Measurements from ENCODE around the gene LCNL1. TPM values are rescaled to one million over a fixed set of nuclear protein-coding genes. Genes with fewer than 3 reads are reported as not detected.

The LCNL1 gene
- total RNA-seq, 1 donor from 2014 or later: not detected

GRCh38 chr9:137019891-137020683 lies 37.3 kb downstream of the LCNL1 start:
- Mint-ChIP-seq H3K36me3 (ENCODE audit: low read depth, unreplicated experiment) (no peaks in the 10 kb centered on the region), H3K4me3 (ENCODE audit: unreplicated experiment) (no peak overlapping the region), H3K4me1 (ENCODE audit: unreplicated experiment) (no peaks in the 10 kb centered on the region), H3K27ac (ENCODE audit: unreplicated experiment) (no peak overlapping the region), H3K9me3 (ENCODE audit: unreplicated experiment) (no peaks in the 10 kb centered on the region), H3K27me3 (ENCODE audit: unreplicated experiment) (peaks cover 5% of the 10 kb centered on the region)
- TF ChIP-seq CTCF (IDR thresholded peaks at IDR 0.05; ENCODE audit: unreplicated experiment): no peak
- DNase-seq (ENCODE audit: low spot score): no peak

GRCh38 chr9:137020771-137021567 lies 38.2 kb downstream of the LCNL1 start:
- H3K27me3 Mint-ChIP-seq (ENCODE audit: unreplicated experiment): peaks cover 5% of the 10 kb centered on the region
- no peak overlapping the region for H3K4me3 Mint-ChIP-seq (ENCODE audit: unreplicated experiment)

GRCh38 chr9:137021568-137021978 lies 38.8 kb downstream of the LCNL1 start:
- H3K4me1 Mint-ChIP-seq (ENCODE audit: unreplicated experiment): no peaks in the 10 kb centered on the region
- no peak for DNase-seq (ENCODE audit: low spot score)
- no peaks in the 10 kb centered on the region for H3K36me3 Mint-ChIP-seq (ENCODE audit: low read depth, unreplicated experiment)
- H3K4me3 Mint-ChIP-seq (ENCODE audit: unreplicated experiment): no peak overlapping the region
- TF ChIP-seq CTCF (IDR thresholded peaks at IDR 0.05; ENCODE audit: unreplicated experiment): no peak
- H3K27ac Mint-ChIP-seq (ENCODE audit: unreplicated experiment): no peak overlapping the region
- H3K9me3 Mint-ChIP-seq (ENCODE audit: unreplicated experiment): no peaks in the 10 kb centered on the region
- peaks cover 6% of the 10 kb centered on the region for H3K27me3 Mint-ChIP-seq (ENCODE audit: unreplicated experiment)

More at GRCh38 chr9:137020771-137021567, 38.2 kb downstream of the LCNL1 start:
- DNase-seq (ENCODE audit: low spot score): no peak
- Mint-ChIP-seq H3K9me3 (ENCODE audit: unreplicated experiment) (no peaks in the 10 kb centered on the region), H3K36me3 (ENCODE audit: low read depth, unreplicated experiment) (no peaks in the 10 kb centered on the region), H3K4me1 (ENCODE audit: unreplicated experiment) (no peaks in the 10 kb centered on the region), H3K27ac (ENCODE audit: unreplicated experiment) (no peak overlapping the region)
- TF ChIP-seq CTCF (IDR thresholded peaks at IDR 0.05; ENCODE audit: unreplicated experiment): no peak

GRCh38 chr9:137021979-137022661 lies 39.3 kb downstream of the LCNL1 start:
- H3K36me3 Mint-ChIP-seq (ENCODE audit: low read depth, unreplicated experiment): no peaks in the 10 kb centered on the region
- no peak overlapping the region for H3K4me3 Mint-ChIP-seq (ENCODE audit: unreplicated experiment)
- no peak for DNase-seq (ENCODE audit: low spot score)
- no peak overlapping the region for H3K27ac Mint-ChIP-seq (ENCODE audit: unreplicated experiment)
- H3K27me3 Mint-ChIP-seq (ENCODE audit: unreplicated experiment): peaks cover 9% of the 10 kb centered on the region
- H3K4me1 Mint-ChIP-seq (ENCODE audit: unreplicated experiment): no peaks in the 10 kb centered on the region
- H3K9me3 Mint-ChIP-seq (ENCODE audit: unreplicated experiment): no peaks in the 10 kb centered on the region
- no peak for TF ChIP-seq CTCF (IDR thresholded peaks at IDR 0.05; ENCODE audit: unreplicated experiment)
